ENCODE data around the gene TNFSF13.

TNFSF13 gene, protein sequence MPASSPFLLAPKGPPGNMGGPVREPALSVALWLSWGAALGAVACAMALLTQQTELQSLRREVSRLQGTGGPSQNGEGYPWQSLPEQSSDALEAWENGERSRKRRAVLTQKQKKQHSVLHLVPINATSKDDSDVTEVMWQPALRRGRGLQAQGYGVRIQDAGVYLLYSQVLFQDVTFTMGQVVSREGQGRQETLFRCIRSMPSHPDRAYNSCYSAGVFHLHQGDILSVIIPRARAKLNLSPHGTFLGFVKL

DNA sequence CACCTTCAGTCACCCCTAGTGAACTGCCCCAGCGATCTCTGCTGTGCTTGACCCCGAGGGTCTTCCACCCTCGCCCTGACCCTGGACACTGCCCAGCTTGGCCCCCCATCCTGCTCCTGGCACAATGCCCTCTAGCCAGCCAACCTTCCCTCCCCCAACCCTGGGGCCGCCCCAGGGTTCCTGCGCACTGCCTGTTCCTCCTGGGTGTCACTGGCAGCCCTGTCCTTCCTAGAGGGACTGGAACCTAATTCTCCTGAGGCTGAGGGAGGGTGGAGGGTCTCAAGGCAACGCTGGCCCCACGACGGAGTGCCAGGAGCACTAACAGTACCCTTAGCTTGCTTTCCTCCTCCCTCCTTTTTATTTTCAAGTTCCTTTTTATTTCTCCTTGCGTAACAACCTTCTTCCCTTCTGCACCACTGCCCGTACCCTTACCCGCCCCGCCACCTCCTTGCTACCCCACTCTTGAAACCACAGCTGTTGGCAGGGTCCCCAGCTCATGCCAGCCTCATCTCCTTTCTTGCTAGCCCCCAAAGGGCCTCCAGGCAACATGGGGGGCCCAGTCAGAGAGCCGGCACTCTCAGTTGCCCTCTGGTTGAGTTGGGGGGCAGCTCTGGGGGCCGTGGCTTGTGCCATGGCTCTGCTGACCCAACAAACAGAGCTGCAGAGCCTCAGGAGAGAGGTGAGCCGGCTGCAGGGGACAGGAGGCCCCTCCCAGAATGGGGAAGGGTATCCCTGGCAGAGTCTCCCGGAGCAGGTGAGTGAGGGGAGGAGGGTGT is at the start of gene TNFSF13:
TSS of gene TNFSF13 (plus strand) at position 207 of the 776 bp plus-strand sequence. CDS start at position 497, 290 bp downstream.
- no peak for DNase-seq (ENCODE audit: low read depth)
- TF ChIP-seq, protein P1, sequence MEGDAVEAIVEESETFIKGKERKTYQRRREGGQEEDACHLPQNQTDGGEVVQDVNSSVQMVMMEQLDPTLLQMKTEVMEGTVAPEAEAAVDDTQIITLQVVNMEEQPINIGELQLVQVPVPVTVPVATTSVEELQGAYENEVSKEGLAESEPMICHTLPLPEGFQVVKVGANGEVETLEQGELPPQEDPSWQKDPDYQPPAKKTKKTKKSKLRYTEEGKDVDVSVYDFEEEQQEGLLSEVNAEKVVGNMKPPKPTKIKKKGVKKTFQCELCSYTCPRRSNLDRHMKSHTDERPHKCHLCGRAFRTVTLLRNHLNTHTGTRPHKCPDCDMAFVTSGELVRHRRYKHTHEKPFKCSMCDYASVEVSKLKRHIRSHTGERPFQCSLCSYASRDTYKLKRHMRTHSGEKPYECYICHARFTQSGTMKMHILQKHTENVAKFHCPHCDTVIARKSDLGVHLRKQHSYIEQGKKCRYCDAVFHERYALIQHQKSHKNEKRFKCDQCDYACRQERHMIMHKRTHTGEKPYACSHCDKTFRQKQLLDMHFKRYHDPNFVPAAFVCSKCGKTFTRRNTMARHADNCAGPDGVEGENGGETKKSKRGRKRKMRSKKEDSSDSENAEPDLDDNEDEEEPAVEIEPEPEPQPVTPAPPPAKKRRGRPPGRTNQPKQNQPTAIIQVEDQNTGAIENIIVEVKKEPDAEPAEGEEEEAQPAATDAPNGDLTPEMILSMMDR (conservative IDR thresholded peaks at IDR 0.05; ENCODE audit: low read depth, low read length) = no peak
- H3K4me3 ChIP-seq (ENCODE audit: low read length) = peak within 1 kb of the TSS; percentile 12

DNA sequence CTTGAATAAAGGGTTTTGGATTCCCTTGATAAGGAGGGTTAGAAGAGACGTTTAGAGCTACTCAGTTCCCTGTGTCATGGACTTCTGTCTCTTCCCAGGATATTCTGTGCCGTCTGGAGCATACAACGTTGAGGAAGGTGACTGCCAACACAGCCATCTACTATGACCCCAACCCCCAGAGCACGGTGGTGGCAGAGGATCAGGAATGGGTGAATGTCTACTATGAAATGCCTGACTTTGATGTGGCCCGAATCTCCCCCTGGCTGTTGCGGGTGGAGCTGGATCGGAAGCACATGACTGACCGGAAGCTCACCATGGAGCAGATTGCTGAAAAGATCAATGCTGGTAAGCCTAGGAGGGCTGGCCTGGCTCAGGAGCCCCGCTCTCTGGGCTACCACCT is 49.7 kb upstream of the TNFSF13 start:
- TF ChIP-seq, protein P1 (conservative IDR thresholded peaks at IDR 0.05; ENCODE audit: low read depth, low read length) = no peak
- no peak overlapping the region for H3K4me3 ChIP-seq (ENCODE audit: low read length)

DNA sequence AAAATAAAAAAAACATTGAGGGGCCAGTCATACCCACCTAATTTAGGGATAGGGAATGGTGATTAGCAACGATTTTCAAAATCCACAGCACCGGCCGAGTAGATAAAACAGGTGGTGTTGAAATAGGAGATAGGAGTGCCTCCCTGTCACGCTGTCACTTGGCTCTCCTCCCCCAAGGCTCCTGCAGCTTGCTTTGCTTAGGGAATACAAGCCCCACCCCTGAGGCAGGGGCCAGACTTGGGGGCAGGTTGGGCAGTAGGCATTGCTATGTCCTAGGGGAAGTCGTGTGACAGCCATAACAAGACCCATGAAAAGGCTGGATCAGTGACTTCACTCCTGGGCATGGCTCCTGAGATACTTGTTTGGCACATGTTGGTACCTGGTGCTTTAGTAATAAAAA is 48.6 kb upstream of the TNFSF13 start:
- no peak for DNase-seq (ENCODE audit: low read depth)
- no peak overlapping the region for H3K4me3 ChIP-seq (ENCODE audit: low read length)
- TF ChIP-seq, protein P1 (conservative IDR thresholded peaks at IDR 0.05; ENCODE audit: low read depth, low read length) = no peak

More for the DNA sequence above, 49.7 kb upstream of the TNFSF13 start:
- DNase-seq (ENCODE audit: low read depth) = no peak

DNA sequence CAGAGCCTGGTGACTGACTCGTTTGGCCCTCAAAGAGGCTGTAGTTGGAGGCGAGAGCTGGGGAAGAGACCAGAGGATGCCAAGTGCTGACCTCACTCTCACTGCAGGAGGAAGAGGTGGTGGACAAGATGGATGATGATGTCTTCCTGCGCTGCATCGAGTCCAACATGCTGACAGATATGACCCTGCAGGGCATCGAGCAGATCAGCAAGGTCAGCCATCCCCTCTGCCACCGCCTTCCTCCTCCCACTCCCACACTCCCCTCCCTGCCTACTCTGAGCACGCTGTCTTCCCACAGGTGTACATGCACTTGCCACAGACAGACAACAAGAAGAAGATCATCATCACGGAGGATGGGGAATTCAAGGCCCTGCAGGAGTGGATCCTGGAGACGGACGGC is 47.4 kb upstream of the TNFSF13 start:
- no peak overlapping the region for H3K4me3 ChIP-seq (ENCODE audit: low read length)
- TF ChIP-seq, protein P1 (conservative IDR thresholded peaks at IDR 0.05; ENCODE audit: low read depth, low read length) = no peak
- DNase-seq (ENCODE audit: low read depth) = no peak

DNA sequence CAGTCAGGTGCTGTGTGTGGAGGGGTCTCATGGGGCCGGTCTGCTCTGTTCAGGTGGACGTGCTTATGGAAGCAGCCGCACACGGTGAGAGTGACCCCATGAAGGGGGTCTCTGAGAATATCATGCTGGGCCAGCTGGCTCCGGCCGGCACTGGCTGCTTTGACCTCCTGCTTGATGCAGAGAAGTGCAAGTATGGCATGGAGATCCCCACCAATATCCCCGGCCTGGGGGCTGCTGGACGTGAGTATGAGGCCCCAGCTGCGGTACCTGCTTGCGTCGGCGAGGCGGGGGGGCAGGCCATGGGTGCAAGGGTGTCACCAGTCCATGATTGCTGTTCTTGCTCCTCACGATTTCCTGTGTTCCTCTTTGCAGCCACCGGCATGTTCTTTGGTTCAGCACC is 46.4 kb upstream of the TNFSF13 start:
- H3K4me3 ChIP-seq (ENCODE audit: low read length) = no peak overlapping the region
- TF ChIP-seq, protein P1 (conservative IDR thresholded peaks at IDR 0.05; ENCODE audit: low read depth, low read length) = no peak
- DNase-seq (ENCODE audit: low read depth) = no peak

DNA sequence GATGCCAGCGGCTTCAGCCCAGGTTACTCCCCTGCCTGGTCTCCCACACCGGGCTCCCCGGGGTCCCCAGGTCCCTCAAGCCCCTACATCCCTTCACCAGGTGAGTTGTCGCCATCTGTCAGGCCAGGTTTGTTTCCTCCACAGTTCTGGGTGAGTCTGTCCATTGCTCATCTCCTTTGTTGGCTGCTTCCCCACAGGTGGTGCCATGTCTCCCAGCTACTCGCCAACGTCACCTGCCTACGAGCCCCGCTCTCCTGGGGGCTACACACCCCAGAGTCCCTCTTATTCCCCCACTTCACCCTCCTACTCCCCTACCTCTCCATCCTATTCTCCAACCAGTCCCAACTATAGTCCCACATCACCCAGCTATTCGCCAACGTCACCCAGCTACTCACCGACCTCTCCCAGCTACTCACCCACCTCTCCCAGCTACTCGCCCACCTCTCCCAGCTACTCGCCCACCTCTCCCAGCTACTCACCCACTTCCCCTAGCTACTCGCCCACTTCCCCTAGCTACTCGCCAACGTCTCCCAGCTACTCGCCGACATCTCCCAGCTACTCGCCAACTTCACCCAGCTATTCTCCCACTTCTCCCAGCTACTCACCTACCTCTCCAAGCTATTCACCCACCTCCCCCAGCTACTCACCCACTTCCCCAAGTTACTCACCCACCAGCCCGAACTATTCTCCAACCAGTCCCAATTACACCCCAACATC is 45.6 kb upstream of the TNFSF13 start:
- no peak overlapping the region for H3K4me3 ChIP-seq (ENCODE audit: low read length)
- TF ChIP-seq, protein P1 (conservative IDR thresholded peaks at IDR 0.05; ENCODE audit: low read depth, low read length) = no peak
- DNase-seq (ENCODE audit: low read depth) = no peak

All from retinal pigment epithelial cell (primary cell).